Natural killer cell (primary cell): ENCODE results near the gene CCNA2. TPM values are rescaled to one million over a fixed set of nuclear protein-coding genes. Genes with fewer than 3 reads are reported as not detected.
A peak's percentile ranks its signal among the peaks of the same experiment; 100 is the strongest.

ENCODE experiments used
- ATAC-seq, 3 donors: fragments of 150-1000 bp in 2 of 3; fragments of 200-7000 bp in 1 of 3; cut with Tn5 transposase; 1 replicate in 1 of 3; 2 replicates in 2 of 3; pipeline ENCODE4 v1.10.0; 2021; ENCODE audit warnings: mild to moderate bottlenecking in 2 of 3, moderate library complexity in 2 of 3
- DNase-seq, 2 donors: peaks; one replicate each; pipeline versions ENCODE4 v3.0.0 to v3.0.0-alpha.2; 2013 to 2021; ENCODE audit warnings: mixed read lengths in 1 of 2
- H3K27ac ChIP-seq: one replicate; pipeline ENCODE4 v1.5.1; 2013; ENCODE audit warnings: mild to moderate bottlenecking, low read length
- H3K27me3 ChIP-seq: one replicate; pipeline ENCODE4 v1.6.1; 2013; ENCODE audit warnings: low read length; ENCODE audit not compliant: control insufficient read depth, insufficient read depth
- H3K36me3 ChIP-seq: one replicate; pipeline ENCODE4 v1.6.1; 2013; ENCODE audit warnings: low read length; ENCODE audit not compliant: control insufficient read depth, insufficient read depth
- H3K4me1 ChIP-seq: one replicate; pipeline ENCODE4 v1.6.1; 2013; ENCODE audit warnings: low read length; ENCODE audit not compliant: control insufficient read depth, insufficient read depth
- H3K4me3 ChIP-seq: one replicate; pipeline ENCODE4 v1.5.1; 2013; ENCODE audit warnings: low read length
- H3K9me3 ChIP-seq: one replicate; pipeline ENCODE4 v1.6.1; 2013; ENCODE audit warnings: low read length; ENCODE audit not compliant: control insufficient read depth, insufficient read depth
- H3K27ac Mint-ChIP-seq, 2 donors: one replicate each; pipeline ENCODE4 v1.8.0; 2022; ENCODE audit warnings: mild to moderate bottlenecking in 2 of 2, mixed read lengths in 2 of 2, moderate library complexity in 1 of 2
- H3K27me3 Mint-ChIP-seq, 2 donors: one replicate each; pipeline ENCODE4 v1.8.0; 2022; ENCODE audit warnings: low read depth in 2 of 2, mixed read lengths in 2 of 2
- H3K36me3 Mint-ChIP-seq: one replicate; pipeline ENCODE4 v1.8.0; 2022; ENCODE audit warnings: mixed read lengths
- H3K4me1 Mint-ChIP-seq, 2 donors: one replicate each; pipeline ENCODE4 v1.8.0; 2022; ENCODE audit warnings: mixed read lengths in 2 of 2
- H3K4me3 Mint-ChIP-seq: one replicate; pipeline ENCODE4 v1.8.0; 2022; ENCODE audit warnings: mild to moderate bottlenecking, moderate library complexity, mixed read lengths
- H3K9me3 Mint-ChIP-seq, 2 donors: one replicate each; pipeline ENCODE4 v1.8.0; 2022; ENCODE audit warnings: mixed read lengths in 2 of 2
- WGBS: methylation state at CpG from one replicate; pipeline ENCODE4 v1.1.7; 2013; ENCODE audit warnings: missing lambda C conversion rate; ENCODE audit not compliant: insufficient coverage; 5-methylcytosine and 5-hydroxymethylcytosine counted together
- intact Hi-C: fragments of 100-400 bp; cut with micrococcal nuclease; formaldehyde crosslinking; loops from one replicate; pipeline ENCODE4 v1.14.2; 2022
- total RNA-seq, 4 donors: library from RNA; stranded (reverse); fragments of 120-200 nt in 1 of 4; gene quantifications; one replicate each; pipeline versions ENCODE4 v1.2.3 to v1.2.4, GENCODE V29; 2013 to 2022
- TF ChIP-seq, protein P1 (sequence below): fragments of 200-600 bp; IDR thresholded peaks from one replicate; pipeline ENCODE4 v1.8.0; 2022; ENCODE audit warnings: antibody characterized with exemption

The CCNA2 gene
- total RNA-seq, 3 donors from 2014 or later (not counting 1 experiment from before 2014, with no cell fraction given) = 0.50 to 1.6 (median 0.99) TPM

DNA sequence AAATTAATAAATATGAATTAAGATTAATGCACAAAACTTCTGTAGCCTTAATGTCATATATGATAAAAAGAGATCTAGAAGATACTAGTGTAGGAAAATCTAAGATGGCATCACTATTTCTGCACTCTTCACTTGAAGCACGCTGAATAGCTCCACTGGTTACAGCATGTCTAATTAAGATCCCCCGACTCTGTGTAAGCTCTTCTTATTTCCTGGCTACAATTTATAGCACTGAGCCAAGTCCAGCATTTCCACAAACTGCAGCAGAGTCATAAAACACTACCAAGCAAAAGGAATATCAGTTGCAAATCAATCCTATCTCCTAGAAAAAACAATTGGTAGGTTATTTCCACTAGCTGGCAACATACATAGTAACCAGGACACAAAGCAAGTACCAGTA is 1.3 kb upstream of the CCNA2 start:
- TF ChIP-seq, protein P1, sequence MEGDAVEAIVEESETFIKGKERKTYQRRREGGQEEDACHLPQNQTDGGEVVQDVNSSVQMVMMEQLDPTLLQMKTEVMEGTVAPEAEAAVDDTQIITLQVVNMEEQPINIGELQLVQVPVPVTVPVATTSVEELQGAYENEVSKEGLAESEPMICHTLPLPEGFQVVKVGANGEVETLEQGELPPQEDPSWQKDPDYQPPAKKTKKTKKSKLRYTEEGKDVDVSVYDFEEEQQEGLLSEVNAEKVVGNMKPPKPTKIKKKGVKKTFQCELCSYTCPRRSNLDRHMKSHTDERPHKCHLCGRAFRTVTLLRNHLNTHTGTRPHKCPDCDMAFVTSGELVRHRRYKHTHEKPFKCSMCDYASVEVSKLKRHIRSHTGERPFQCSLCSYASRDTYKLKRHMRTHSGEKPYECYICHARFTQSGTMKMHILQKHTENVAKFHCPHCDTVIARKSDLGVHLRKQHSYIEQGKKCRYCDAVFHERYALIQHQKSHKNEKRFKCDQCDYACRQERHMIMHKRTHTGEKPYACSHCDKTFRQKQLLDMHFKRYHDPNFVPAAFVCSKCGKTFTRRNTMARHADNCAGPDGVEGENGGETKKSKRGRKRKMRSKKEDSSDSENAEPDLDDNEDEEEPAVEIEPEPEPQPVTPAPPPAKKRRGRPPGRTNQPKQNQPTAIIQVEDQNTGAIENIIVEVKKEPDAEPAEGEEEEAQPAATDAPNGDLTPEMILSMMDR = no peak
- no peak overlapping the region for H3K27ac Mint-ChIP-seq
- DNase-seq (no peak), ATAC-seq (no peak)
- no peaks in the 10 kb centered on the region for H3K9me3 Mint-ChIP-seq
- Histone ChIP-seq H3K27ac (no peak overlapping the region), H3K4me3 (no peak overlapping the region), H3K9me3 (no peaks in the 10 kb centered on the region), H3K4me1 (peaks cover 9% of the 10 kb centered on the region), H3K36me3 (no peaks in the 10 kb centered on the region), H3K27me3 (no peaks in the 10 kb centered on the region)
- WGBS = 60% methylated on average over 2 of the region's 2 CpGs
- intact Hi-C loops = loop anchor here (1.0 to 2.0 kb wide), 2 partner anchors 24 to 46 kb away; partner anchors contain the start of genes BBS7 and EXOSC9
- H3K4me1 Mint-ChIP-seq = peaks cover 13 to 15% of the 10 kb centered on the region in 2 donors
- H3K27me3 Mint-ChIP-seq = no peaks in the 10 kb centered on the region
- peak overlapping the region; percentile 73 for H3K4me3 Mint-ChIP-seq
- no peaks in the 10 kb centered on the region for H3K36me3 Mint-ChIP-seq

DNA sequence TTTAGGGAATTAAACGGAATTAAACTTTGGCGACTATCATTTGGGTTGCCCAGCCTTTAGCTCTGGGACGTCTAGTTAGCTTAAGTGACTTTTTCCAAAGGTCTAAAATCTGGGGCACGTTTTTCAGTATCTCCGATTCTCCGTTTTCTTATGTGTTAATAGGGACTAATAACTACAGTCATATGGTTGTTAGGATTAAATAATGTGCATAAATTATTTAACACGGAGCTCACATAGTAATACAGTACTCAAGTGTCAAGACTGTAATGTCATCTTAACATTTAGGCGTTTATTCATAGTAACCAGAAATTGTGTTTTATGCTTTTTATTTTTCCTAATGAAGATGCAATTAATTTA is 466 bp upstream of the CCNA2 start:
- no peaks in the 10 kb centered on the region for H3K9me3 Mint-ChIP-seq
- WGBS = 0% methylated on average over 4 of the region's 8 CpGs

DNA sequence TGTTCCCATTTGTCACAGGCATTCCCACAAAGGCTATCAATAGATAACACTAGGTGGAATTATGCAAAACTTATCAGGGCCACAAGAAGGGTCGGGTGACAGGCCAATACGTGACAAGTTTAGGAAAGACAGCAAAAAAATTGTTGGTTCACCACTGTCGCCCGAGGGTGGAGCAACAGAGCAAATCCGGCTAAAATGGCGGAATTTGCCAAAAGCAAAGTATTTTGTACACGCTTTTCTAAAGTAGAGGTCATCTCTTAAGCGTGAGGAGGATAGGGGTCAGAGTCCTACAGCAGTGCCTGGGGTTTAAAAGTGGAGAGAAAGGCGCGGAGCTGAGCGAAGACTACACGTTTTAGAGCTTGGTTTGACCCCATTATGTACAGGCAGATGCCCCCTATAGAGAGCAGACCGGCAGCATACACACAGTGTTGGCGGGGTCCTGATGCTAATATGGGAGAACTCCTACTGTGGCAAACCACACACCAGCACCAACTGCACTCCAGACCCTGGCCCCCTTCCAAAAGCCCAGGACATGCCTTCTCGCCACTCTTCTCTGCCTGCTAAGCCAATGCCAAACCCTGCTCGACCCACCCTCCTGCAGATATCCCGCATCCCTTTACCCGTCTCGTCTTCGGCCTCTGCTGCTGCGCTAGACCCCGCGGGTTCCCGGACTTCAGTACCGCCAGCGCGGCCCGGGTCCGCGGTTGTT is 733 bp downstream of the CCNA2 start:
- ATAC-seq (no peak), DNase-seq (peak; percentile 17 to 61)
- Histone ChIP-seq H3K36me3 (peaks cover under 1% of the 10 kb centered on the region), H3K4me3 (peak overlapping the region; percentile 67), H3K27me3 (no peaks in the 10 kb centered on the region), H3K27ac (no peak overlapping the region), H3K9me3 (no peaks in the 10 kb centered on the region), H3K4me1 (peaks cover 9% of the 10 kb centered on the region)
- Mint-ChIP-seq H3K27me3 (no peaks in the 10 kb centered on the region), H3K27ac (peak overlapping the region; percentile 56 to 86), H3K9me3 (no peaks in the 10 kb centered on the region), H3K4me1 (peaks cover 13 to 15% of the 10 kb centered on the region in 2 donors), H3K4me3 (peak overlapping the region; percentile 91), H3K36me3 (no peaks in the 10 kb centered on the region)
- intact Hi-C loops = no loop called here
- TF ChIP-seq, protein P1 = no peak
- WGBS = under 1% methylated on average over 30 of the region's 30 CpGs

More for the DNA sequence above, 466 bp upstream of the CCNA2 start:
- Histone ChIP-seq H3K36me3 (no peaks in the 10 kb centered on the region), H3K27ac (peak overlapping the region; percentile 74), H3K27me3 (no peaks in the 10 kb centered on the region), H3K4me3 (peak overlapping the region; percentile 67), H3K9me3 (no peaks in the 10 kb centered on the region), H3K4me1 (peaks cover 9% of the 10 kb centered on the region)
- H3K4me1 Mint-ChIP-seq = peaks cover 13 to 15% of the 10 kb centered on the region in 2 donors
- peak overlapping the region; percentile 86 to 87 for H3K27ac Mint-ChIP-seq
- TF ChIP-seq, protein P1 = no peak
- H3K36me3 Mint-ChIP-seq = no peaks in the 10 kb centered on the region
- ATAC-seq = peak in 1 of 3 donors; percentile 1
- H3K27me3 Mint-ChIP-seq = no peaks in the 10 kb centered on the region
- DNase-seq = no peak
- H3K4me3 Mint-ChIP-seq = peak overlapping the region; percentile 91
- intact Hi-C loops = loop anchor here (1.0 to 2.0 kb wide), 2 partner anchors 23 to 47 kb away; partner anchors contain the start of genes BBS7 and EXOSC9
